Measurements from ENCODE around the gene KIF13A. TPM values are rescaled to one million over a fixed set of nuclear protein-coding genes. Genes with fewer than 3 reads are reported as not detected.

KIF13A gene
- total and polyA plus RNA-seq, 2 donors (not counting 3 experiments of a cell fraction or from before 2014, with no cell fraction given) = 24.9 to 65.8 TPM

DNA sequence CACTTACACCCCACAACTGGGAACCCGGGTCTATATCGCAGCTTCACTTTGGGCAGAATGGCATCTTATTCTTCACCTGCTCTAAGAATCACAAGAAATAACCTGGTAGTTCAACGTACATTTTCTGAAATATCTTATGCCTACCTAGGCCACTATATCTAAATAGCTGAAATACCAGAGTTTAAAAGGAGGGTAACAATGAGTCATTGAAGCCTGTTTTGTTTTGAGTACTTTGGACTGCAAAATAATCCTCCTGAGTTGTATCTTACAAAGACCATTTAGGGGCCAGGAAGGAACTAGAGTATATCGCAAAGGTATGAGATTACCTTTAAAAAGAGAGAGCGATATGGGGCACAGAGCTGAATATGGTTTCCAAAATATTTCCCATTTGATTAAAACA lies 184.0 kb downstream of the KIF13A start:
- POLR2A ChIA-PET = no interaction called here
- no TSS peak for BruUV-seq (replicated peaks)

GRCh38 chr6:17798477-17799154 lies 188.8 kb downstream of the KIF13A start:
- no TSS peak for BruUV-seq (replicated peaks)

More for the DNA sequence above, 184.0 kb downstream of the KIF13A start:
- Histone ChIP-seq H3K9me3 (replicated peaks; ENCODE audit: control insufficient read depth, insufficient read depth, low read length) (no peaks in the 10 kb centered on the region), H3K9me1 (replicated peaks; ENCODE audit: control insufficient read depth, extremely low read depth, insufficient read depth, low read length) (no peaks in the 10 kb centered on the region), H3K27me3 (ENCODE audit: control insufficient read depth in 2 of 2, insufficient read depth in 2 of 2, low read length in 2 of 2) (no peaks in the 10 kb centered on the region), H3K36me3 (ENCODE audit: control insufficient read depth in 2 of 2, extremely low read depth in 1 of 2, insufficient read depth in 2 of 2, low read length in 2 of 2) (peaks cover 13 to 15% of the 10 kb centered on the region in 2 experiments), H3K4me2 (ENCODE audit: insufficient read depth, low read length) (no peak overlapping the region), H3K4me1 (ENCODE audit: control insufficient read depth, extremely low read depth, insufficient read depth, low read length) (peaks cover under 1% of the 10 kb centered on the region), H2AFZ (ENCODE audit: low read depth, low read length) (no peak overlapping the region), H3K27ac (ENCODE audit: insufficient read depth, low read depth, low read length) (no peak overlapping the region), H3K79me2 (ENCODE audit: control insufficient read depth, insufficient read depth, low read length) (no peaks in the 10 kb centered on the region), H3K9ac (replicated peaks; ENCODE audit: extremely low read depth, insufficient read depth, low read length) (no peak overlapping the region), H3K4me3 (replicated peaks in 1 of 3; ENCODE audit: insufficient read depth in 1 of 3, low read depth in 1 of 3, low read length in 3 of 3) (no peak overlapping the region), H4K20me1 (replicated peaks; ENCODE audit: control insufficient read depth, extremely low read depth, insufficient read depth, low read length) (no peaks in the 10 kb centered on the region)
- dilution Hi-C loops (cut with MboI; ENCODE audit: extremely low pct_ligation_motif_present, low sequenced_read_pairs) = no loop called here
- CTCF ChIA-PET = interaction anchor here (0.6 to 4.8 kb wide), 31 partner anchors 9 to 700 kb away, joined by 3 to 31 read pairs (median 4); partner anchors contain the start of gene KIF13A
- no peak for FAIRE-seq
- intact Hi-C loops (cut with micrococcal nuclease) = loop anchor here (5.0 kb wide), 1 partner anchor 201 kb away; the partner anchor contains the start of gene FAM8A1
- TF ChIP-seq POLR2AphosphoS5 (IDR thresholded peaks at IDR 0.05; ENCODE audit: insufficient read depth, low read depth, low read length) (no peak), GATA2 (IDR thresholded peaks at IDR 0.05; ENCODE audit: insufficient read depth, insufficient read length, low read depth, low read length) (no peak), FOS (IDR thresholded peaks at IDR 0.05; ENCODE audit: borderline replicate concordance, insufficient read depth, low read length) (no peak), JUN (IDR thresholded peaks at IDR 0.05; ENCODE audit: borderline replicate concordance, insufficient read depth, insufficient read length, low read depth) (no peak), MYC (IDR thresholded peaks at IDR 0.05; ENCODE audit: low read depth, low read length) (no peak), POLR2A (IDR thresholded peaks at IDR 0.05; ENCODE audit: low read depth, low read length) (no peak), EZH2 (IDR thresholded peaks at IDR 0.05; ENCODE audit: borderline replicate concordance, low read depth, low read length, severe bottlenecking) (no peak)
- DNase-seq (ENCODE audit: low read depth, low spot score) = no peak

More at GRCh38 chr6:17798477-17799154, 188.8 kb downstream of the KIF13A start:
- H3K27me3 ChIP-seq (ENCODE audit: control insufficient read depth in 2 of 2, insufficient read depth in 2 of 2, low read length in 2 of 2) = no peaks in the 10 kb centered on the region
- H3K9me1 ChIP-seq (replicated peaks; ENCODE audit: control insufficient read depth, extremely low read depth, insufficient read depth, low read length) = no peaks in the 10 kb centered on the region
- DNase-seq (ENCODE audit: low read depth, low spot score) (no peak), FAIRE-seq (no peak)
- H2AFZ ChIP-seq (ENCODE audit: low read depth, low read length) = no peak overlapping the region
- no peaks in the 10 kb centered on the region for H3K9me3 ChIP-seq (replicated peaks; ENCODE audit: control insufficient read depth, insufficient read depth, low read length)
- peaks cover 10 to 20% of the 10 kb centered on the region in 2 experiments for H3K36me3 ChIP-seq (ENCODE audit: control insufficient read depth in 2 of 2, extremely low read depth in 1 of 2, insufficient read depth in 2 of 2, low read length in 2 of 2)
- H3K27ac ChIP-seq (ENCODE audit: insufficient read depth, low read depth, low read length) = no peak overlapping the region
- POLR2A ChIA-PET = no interaction called here
- no peaks in the 10 kb centered on the region for H4K20me1 ChIP-seq (replicated peaks; ENCODE audit: control insufficient read depth, extremely low read depth, insufficient read depth, low read length)
- dilution Hi-C loops (cut with MboI; ENCODE audit: extremely low pct_ligation_motif_present, low sequenced_read_pairs) (no loop called here), intact Hi-C loops (cut with micrococcal nuclease) (no loop called here)
- CTCF ChIA-PET = no interaction called here
- H3K4me2 ChIP-seq (ENCODE audit: insufficient read depth, low read length) = no peak overlapping the region
- H3K9ac ChIP-seq (replicated peaks; ENCODE audit: extremely low read depth, insufficient read depth, low read length) = no peak overlapping the region
- TF ChIP-seq POLR2AphosphoS5 (IDR thresholded peaks at IDR 0.05; ENCODE audit: insufficient read depth, low read depth, low read length) = no peak
- TF ChIP-seq JUN (IDR thresholded peaks at IDR 0.05; ENCODE audit: borderline replicate concordance, insufficient read depth, insufficient read length, low read depth) = no peak
- TF ChIP-seq GATA2 (IDR thresholded peaks at IDR 0.05; ENCODE audit: insufficient read depth, insufficient read length, low read depth, low read length) = no peak
- TF ChIP-seq FOS (IDR thresholded peaks at IDR 0.05; ENCODE audit: borderline replicate concordance, insufficient read depth, low read length) = no peak
- TF ChIP-seq CTCF (IDR thresholded peaks at IDR 0.05; ENCODE audit: extremely low read depth in 1 of 2, insufficient read depth in 1 of 2, low read depth in 1 of 2, low read length in 2 of 2) = no peak
- TF ChIP-seq POLR2A (IDR thresholded peaks at IDR 0.05; ENCODE audit: low read depth, low read length) = no peak
- no peak for TF ChIP-seq MYC (IDR thresholded peaks at IDR 0.05; ENCODE audit: low read depth, low read length)
- TF ChIP-seq MAX (IDR thresholded peaks at IDR 0.05; ENCODE audit: insufficient read depth, insufficient read length) = no peak
- H3K4me3 ChIP-seq (replicated peaks in 1 of 3; ENCODE audit: insufficient read depth in 1 of 3, low read depth in 1 of 3, low read length in 3 of 3) = no peak overlapping the region
- no peaks in the 10 kb centered on the region for H3K79me2 ChIP-seq (ENCODE audit: control insufficient read depth, insufficient read depth, low read length)
- H3K4me1 ChIP-seq (ENCODE audit: control insufficient read depth, extremely low read depth, insufficient read depth, low read length) = no peaks in the 10 kb centered on the region

Data from endothelial cell of umbilical vein (primary cell).